H1 (cell line): ENCODE measurements around the gene HTR3D. TPM values are rescaled to one million over a fixed set of nuclear protein-coding genes. Genes with fewer than 3 reads are reported as not detected.

Experiments used
- CTCF ChIA-PET: fragments of 300-600 bp; sonication (Branson Sonifier 250); formaldehyde crosslinking; loops from one replicate; lab custom pipeline; 2021; ENCODE audit not compliant: partially characterized antibody; lab: Charles Lee
- POLR2A ChIA-PET: fragments of 300-600 bp; sonication (Branson Sonifier 250); formaldehyde crosslinking; loops from one replicate; lab custom pipeline; 2021; ENCODE audit warnings: inconsistent platforms; ENCODE audit not compliant: partially characterized antibody; lab: Charles Lee
- DNase-seq, 2 experiments: peaks; one replicate each; pipeline versions ENCODE4 v3.0.0 to v3.0.0-alpha.2; 2010 to 2022; ENCODE audit warnings: low spot score in 2 of 2, low read depth in 1 of 2, mixed read lengths in 1 of 2
- FAIRE-seq: peaks from 2 replicates; lab custom pipeline; 2011; peaks lifted over from hg19 to GRCh38; lab: Jason Lieb, UNC
- H2AFZ ChIP-seq: 2 replicates; pipeline ENCODE4 v1.8.1; 2012; ENCODE audit warnings: low read length, inconsistent platforms
- H2AK5ac ChIP-seq: 2 replicates; pipeline ENCODE4 v1.6.1; 2013; ENCODE audit warnings: low read depth, low read length
- H2BK120ac ChIP-seq: replicated peaks from 2 replicates; pipeline ENCODE3; 2013; ENCODE audit warnings: low read depth, low read length, inconsistent platforms
- H2BK12ac ChIP-seq: 2 replicates; pipeline ENCODE4 v1.6.1; 2013; ENCODE audit warnings: low read depth, low read length
- H2BK15ac ChIP-seq: 2 replicates; pipeline ENCODE4 v1.6.1; 2013; ENCODE audit warnings: low read length
- H2BK20ac ChIP-seq: 2 replicates; pipeline ENCODE4 v1.6.1; 2013; ENCODE audit warnings: low read length
- H2BK5ac ChIP-seq: 2 replicates; pipeline ENCODE4 v1.6.1; 2013; ENCODE audit warnings: low read depth, low read length
- H3K14ac ChIP-seq: 2 replicates; pipeline ENCODE4 v1.6.1; 2013; ENCODE audit warnings: inconsistent platforms; ENCODE audit not compliant: insufficient read length
- H3K18ac ChIP-seq: 2 replicates; pipeline ENCODE4 v1.6.1; 2013; ENCODE audit warnings: low read length; ENCODE audit errors: extremely low read depth
- H3K23ac ChIP-seq: 2 replicates; pipeline ENCODE4 v1.6.1; 2013; ENCODE audit warnings: inconsistent platforms; ENCODE audit not compliant: insufficient read length
- H3K23me2 ChIP-seq: 2 replicates; pipeline ENCODE4 v1.6.1; 2013; ENCODE audit warnings: low read depth, low read length
- H3K27ac ChIP-seq: 2 replicates; pipeline ENCODE4 v1.6.1; 2011; ENCODE audit warnings: low read depth, low read length, inconsistent platforms
- H3K27me3 ChIP-seq, 4 experiments: replicated peaks in 1 of 4; 1 replicate in 1 of 4; 2 replicates in 3 of 4; pipeline versions ENCODE4 v1.6.1 to v1.8.1; 2011 to 2013; ENCODE audit warnings: low read length in 3 of 4, mild to moderate bottlenecking in 3 of 4, inconsistent platforms in 2 of 4, mixed read lengths in 2 of 4, moderate library complexity in 1 of 4; ENCODE audit not compliant: control insufficient read depth in 3 of 4, insufficient read depth in 3 of 4; ENCODE audit errors: extremely low read depth in 1 of 4
- H3K36me3 ChIP-seq, 4 experiments: 2 replicates each; pipeline versions ENCODE4 v1.6.1 to v1.8.1; 2011 to 2013; ENCODE audit warnings: mild to moderate bottlenecking in 4 of 4, low read length in 3 of 4, moderate library complexity in 2 of 4, control low read depth in 1 of 4, inconsistent platforms in 1 of 4; ENCODE audit not compliant: insufficient read depth in 4 of 4, control insufficient read depth in 2 of 4
- H3K4ac ChIP-seq: replicated peaks from 2 replicates; pipeline ENCODE3; 2013; ENCODE audit warnings: low read length, low read depth, mixed read lengths, inconsistent platforms; ENCODE audit not compliant: insufficient read length
- H3K4me1 ChIP-seq, 4 experiments: replicated peaks in 1 of 4; 1 replicate in 1 of 4; 2 replicates in 3 of 4; pipeline versions ENCODE4 v1.6.1 to v1.8.1; 2011 to 2013; ENCODE audit warnings: low read length in 3 of 4, inconsistent platforms in 2 of 4, mixed read lengths in 1 of 4; ENCODE audit not compliant: insufficient read depth in 4 of 4, control insufficient read depth in 3 of 4
- H3K4me2 ChIP-seq, 2 experiments: 2 replicates each; pipeline versions ENCODE4 v1.6.1 to v1.8.1; 2011 to 2013; ENCODE audit warnings: low read depth in 2 of 2, low read length in 2 of 2, control low read depth in 1 of 2, inconsistent platforms in 1 of 2, mild to moderate bottlenecking in 1 of 2; ENCODE audit not compliant: insufficient read depth in 1 of 2
- H3K4me3 ChIP-seq, 4 experiments: fragments of 200-600, 300-600 bp in 1 of 4; sonication (generic), shearing (Covaris generic), sonication (Bioruptor Twin) in 1 of 4; 2 replicates each; pipeline versions ENCODE4 v1.5.1 to v1.8.1; 2011 to 2016; ENCODE audit warnings: low read length in 4 of 4, low read depth in 3 of 4, control low read depth in 2 of 4, inconsistent platforms in 2 of 4, mild to moderate bottlenecking in 2 of 4, mixed read lengths in 1 of 4, moderate library complexity in 1 of 4; ENCODE audit not compliant: insufficient read depth in 2 of 4; ENCODE audit errors: extremely low read depth in 1 of 4
- H3K56ac ChIP-seq: replicated peaks from 2 replicates; pipeline ENCODE3; 2013; ENCODE audit warnings: low read depth, mild to moderate bottlenecking, mixed read lengths, low read length, inconsistent platforms; ENCODE audit not compliant: insufficient read length
- H3K79me1 ChIP-seq: 2 replicates; pipeline ENCODE4 v1.6.1; 2013; ENCODE audit warnings: low read depth, low read length, control low read depth
- H3K79me2 ChIP-seq, 2 experiments: 2 replicates each; pipeline versions ENCODE4 v1.6.1 to v1.8.1; 2012 to 2013; ENCODE audit warnings: low read length in 2 of 2, mild to moderate bottlenecking in 2 of 2, inconsistent platforms in 1 of 2; ENCODE audit not compliant: insufficient read depth in 2 of 2, control insufficient read depth in 1 of 2
- H3K9ac ChIP-seq, 4 experiments: replicated peaks in 1 of 4; 1 replicate in 1 of 4; 2 replicates in 3 of 4; pipeline versions ENCODE4 v1.6.1 to v1.8.1; 2011 to 2013; ENCODE audit warnings: low read depth in 3 of 4, low read length in 3 of 4, control low read depth in 2 of 4, mild to moderate bottlenecking in 2 of 4, moderate library complexity in 2 of 4, inconsistent platforms in 1 of 4; ENCODE audit errors: extremely low read depth in 1 of 4
- H3K9me3 ChIP-seq, 2 experiments: 2 replicates each; pipeline versions ENCODE4 v1.6.1 to v1.8.1; 2012 to 2013; ENCODE audit warnings: mild to moderate bottlenecking in 2 of 2, moderate library complexity in 2 of 2, control low read depth in 1 of 2, inconsistent platforms in 1 of 2, low read depth in 1 of 2, low read length in 1 of 2, mixed read lengths in 1 of 2; ENCODE audit not compliant: insufficient read depth in 2 of 2
- H4K20me1 ChIP-seq, 2 experiments: replicated peaks in 1 of 2; 2 replicates each; pipeline versions ENCODE3 to v1.8.1; 2011 to 2013; ENCODE audit warnings: inconsistent platforms in 2 of 2, low read length in 2 of 2, mild to moderate bottlenecking in 1 of 2; ENCODE audit not compliant: insufficient read depth in 2 of 2, control insufficient read depth in 1 of 2
- H4K5ac ChIP-seq: 2 replicates; pipeline ENCODE4 v1.6.1; 2013; ENCODE audit warnings: low read length, low read depth, mixed read lengths, inconsistent platforms; ENCODE audit not compliant: insufficient read length
- H4K8ac ChIP-seq: 2 replicates; pipeline ENCODE4 v1.8.0; 2013; ENCODE audit warnings: mild to moderate bottlenecking, moderate library complexity, low read length, inconsistent platforms; ENCODE audit not compliant: insufficient read depth; ENCODE audit errors: extremely low read depth
- H4K91ac ChIP-seq: replicated peaks from 2 replicates; pipeline ENCODE3; 2013; ENCODE audit warnings: low read length, mixed read lengths, inconsistent platforms; ENCODE audit not compliant: insufficient read length
- CEBPB ChIP-seq: IDR thresholded peaks from 2 replicates; pipeline ENCODE4 v1.6.1; 2012; ENCODE audit warnings: low read depth, low read length
- EP300 ChIP-seq, 2 experiments: IDR thresholded peaks; 1 replicate in 1 of 2; 2 replicates in 1 of 2; pipeline ENCODE4 v1.6.1; 2011 to 2012; ENCODE audit warnings: low read depth in 2 of 2, low read length in 2 of 2, mild to moderate bottlenecking in 2 of 2, borderline replicate concordance in 1 of 2, inconsistent platforms in 1 of 2, moderate library complexity in 1 of 2
- HDAC6 ChIP-seq: IDR thresholded peaks from one replicate; pipeline ENCODE4 v1.7.1; 2012; ENCODE audit warnings: low read depth, mild to moderate bottlenecking, inconsistent platforms, low read length, moderate library complexity
- KDM5A ChIP-seq: fragments of 200-600 bp; IDR thresholded peaks from 2 replicates; pipeline ENCODE4 v1.7.1; 2012; ENCODE audit warnings: mild to moderate bottlenecking, low read length, inconsistent platforms, mixed read lengths
- MAX ChIP-seq: IDR thresholded peaks from 2 replicates; pipeline ENCODE4 v1.6.1; 2012; ENCODE audit warnings: inconsistent platforms
- SIN3A ChIP-seq, 2 experiments: IDR thresholded peaks in 1 of 2; conservative IDR thresholded peaks in 1 of 2; 2 replicates each; pipeline ENCODE4 v1.6.1; 2011 to 2012; ENCODE audit warnings: low read length in 2 of 2, improper control_type of control experiment in 1 of 2, low read depth in 1 of 2, mild to moderate bottlenecking in 1 of 2
- SIX5 ChIP-seq: IDR thresholded peaks from 2 replicates; pipeline ENCODE4 v1.6.1; 2011; ENCODE audit warnings: mild to moderate bottlenecking, low read depth, low read length
- SP4 ChIP-seq: IDR thresholded peaks from 2 replicates; pipeline ENCODE4 v1.6.1; 2012; ENCODE audit warnings: low read length, inconsistent platforms
- TAF7 ChIP-seq: optimal IDR thresholded peaks from 2 replicates; pipeline ENCODE3; 2011; ENCODE audit warnings: low read depth, mild to moderate bottlenecking, inconsistent platforms, low read length, moderate library complexity, borderline replicate concordance
- TBP ChIP-seq: IDR thresholded peaks from 2 replicates; pipeline ENCODE4 v1.6.1; 2011; ENCODE audit warnings: low read depth, low read length, improper control_type of control experiment
- WGBS, 2 experiments: shearing (Covaris generic) in 1 of 2; methylation state at CpG; one replicate each; pipeline versions ENCODE4 v1.1.6 to v1.1.7; 2013 to 2015; ENCODE audit warnings: low lambda C conversion rate in 2 of 2, mixed read lengths in 2 of 2, inconsistent platforms in 1 of 2, low coverage in 1 of 2, missing lambda C conversion rate in 1 of 2; ENCODE audit not compliant: insufficient replicate concordance in 2 of 2, insufficient coverage in 1 of 2, insufficient read length in 1 of 2; ENCODE audit errors: extremely low coverage in 1 of 2, missing lambda C conversion rate in 1 of 2; 5-methylcytosine and 5-hydroxymethylcytosine counted together
- polyA plus RNA-seq, 7 experiments: library from polyadenylated mRNA; depleted of rRNA in 3 of 7; stranded (reverse) in 5 of 7; unstranded in 2 of 7; fragments of >200 nt in 5 of 7; fragments of 200-250 nt in 2 of 7; gene quantifications; 1 replicate in 5 of 7; 2 replicates in 1 of 7; 4 replicates in 1 of 7; pipeline versions ENCODE4 v1.2.1 to v1.2.3, GENCODE V29; 2011 to 2013; ENCODE audit warnings: missing spikeins in 2 of 7, mixed read lengths in 2 of 7
- total RNA-seq: library from RNA; stranded (reverse); fragmentation: NEBNext Ultra II Directional; extraction: Animal tissue kit (Norgen Biotek cat#: 25700); gene quantifications from 2 replicates; pipeline ENCODE4 v1.2.1, GENCODE V29; 2021

HTR3D gene
- total and polyA plus RNA-seq, 2 of the 8 experiments (the other 6 are each of a cell fraction or from before 2014, with no cell fraction given) = not detected

GRCh38 chr3:184042617-184043016 is 11.1 kb downstream of the HTR3D start:
- Histone ChIP-seq H3K23me2 (no peaks in the 10 kb centered on the region), H3K4me1 (no peaks in the 10 kb centered on the region), H2BK5ac (no peak overlapping the region), H2AK5ac (no peak overlapping the region), H3K4me3 (no peak overlapping the region), H2AFZ (no peak overlapping the region), H3K23ac (no peak overlapping the region), H3K27me3 (no peaks in the 10 kb centered on the region), H2BK15ac (no peak overlapping the region), H2BK120ac (no peak overlapping the region), H3K9ac (no peak overlapping the region), H4K20me1 (no peaks in the 10 kb centered on the region), H3K79me1 (no peaks in the 10 kb centered on the region), H3K18ac (no peak overlapping the region), H3K9me3 (no peaks in the 10 kb centered on the region), H3K4me2 (no peak overlapping the region), H3K4ac (no peak overlapping the region), H2BK20ac (no peak overlapping the region), H4K5ac (no peak overlapping the region), H3K14ac (no peak overlapping the region), H3K56ac (no peak overlapping the region), H4K8ac (no peak overlapping the region), H3K27ac (no peak overlapping the region), H2BK12ac (no peak overlapping the region), H3K79me2 (no peaks in the 10 kb centered on the region)
- POLR2A ChIA-PET = no interaction called here
- CTCF ChIA-PET = interaction anchor here (0.7 to 1.7 kb wide), 5 partner anchors 10 to 207 kb away, joined by 3 to 4 read pairs (median 4); partner anchors contain the start of gene HTR3C
- whole genome bisulfite sequencing, 2 experiments = 100% methylated on average over 1 of the region's 1 CpG; no CpG with 5 or more reads in 1 of the 2 experiments
- FAIRE-seq (no peak), DNase-seq (no peak)
- TF ChIP-seq TBP = no peak
- no peak for TF ChIP-seq TAF7
- no peak for TF ChIP-seq KDM5A
- no peak for TF ChIP-seq MAX
- TF ChIP-seq CEBPB = no peak
- TF ChIP-seq SP4 = no peak
- TF ChIP-seq EP300 (IDR thresholded peaks at IDR 0.05; ENCODE audit: borderline replicate concordance in 1 of 2, low read depth in 2 of 2, low read length in 2 of 2) = no peak
- no peak for TF ChIP-seq SIN3A (conservative IDR thresholded peaks at IDR 0.05 in 1 of 2, IDR thresholded peaks at IDR 0.05 in 1 of 2; ENCODE audit: low read depth in 1 of 2, low read length in 2 of 2)
- TF ChIP-seq HDAC6 = no peak
- TF ChIP-seq SIX5 = no peak
- TF ChIP-seq, all 59 proteins: peak for 0
- H3K36me3 ChIP-seq = no peaks in the 10 kb centered on the region
- H4K91ac ChIP-seq = no peak overlapping the region
